HT1080 (cell line): ENCODE measurements around the gene JTB. TPM values are rescaled to one million over a fixed set of nuclear protein-coding genes. Genes with fewer than 3 reads are reported as not detected.

Experiments used
- DNase-seq: peaks from one replicate; pipeline ENCODE4 v3.0.0-alpha.2; 2015; ENCODE audit warnings: low read depth
- small RNA-seq: library from RNA; depleted of rRNA; stranded (forward); fragments of <200 nt; gene quantifications from one replicate; pipeline ENCODE3, GENCODE V24; 2014
- total RNA-seq: library from RNA; depleted of rRNA; stranded (reverse); fragments of >200 nt; shearing (Covaris generic); gene quantifications from 2 replicates; pipeline ENCODE4 v1.2.3, GENCODE V29; 2014; rRNA removed

The JTB gene
- total RNA-seq, 1 experiment from 2014 or later: 189 TPM

GRCh38 chr1:153933955-153934354 is 43.5 kb downstream of the JTB start:
- no peak for DNase-seq

GRCh38 chr1:153933430-153933829 is 44.0 kb downstream of the JTB start:
- no peak for DNase-seq

GRCh38 chr1:153932156-153933131 is 45.0 kb downstream of the JTB start:
- no peak for DNase-seq

GRCh38 chr1:153929981-153930948 is 47.2 kb downstream of the JTB start:
- no peak for DNase-seq

- no peak for DNase-seq
Observed at GRCh38 chr1:153929426-153929825, 48.0 kb downstream of the JTB start.

GRCh38 chr1:153928791-153929341 is 48.6 kb downstream of the JTB start:
- peak; percentile 45 for DNase-seq

- DNase-seq: no peak
Observed at GRCh38 chr1:153928245-153928644, 49.2 kb downstream of the JTB start.

- no peak for DNase-seq
Observed at GRCh38 chr1:153926405-153926804, 51.1 kb downstream of the JTB start.

Small RNA genes lying within 50 kb of the gene (small RNA-seq; reads per million reads assigned to genes)
- not detected for gene MIR6737

Other genes starting within 250 kb of the JTB start
- 22.1 and 22.2 TPM in 2 replicates for gene INTS3, start 249.6 kb downstream of the JTB start, total RNA-seq
- gene SLC27A3, start 202.3 kb downstream of the JTB start, total RNA-seq: 0.74 and 4.5 TPM in 2 replicates
- gene GATAD2B, start 54.7 kb downstream of the JTB start, total RNA-seq: 5.6 and 9.5 TPM in 2 replicates
- gene DENND4B, start 31.0 kb downstream of the JTB start, total RNA-seq: 15.2 and 17.6 TPM in 2 replicates
- gene CRTC2, start 19.1 kb downstream of the JTB start, total RNA-seq: 17.6 and 26.6 TPM in 2 replicates
- gene SLC39A1, start 14.1 kb downstream of the JTB start, total RNA-seq: 104 and 126 TPM in 2 replicates
- gene CREB3L4, start 9.8 kb downstream of the JTB start, total RNA-seq: 9.0 and 11.2 TPM in 2 replicates
- 33.9 and 52.3 TPM in 2 replicates for gene RAB13, start 8.7 kb upstream of the JTB start, total RNA-seq
- 1,691 and 2,292 TPM in 2 replicates for gene RPS27, start 13.1 kb upstream of the JTB start, total RNA-seq
- 0.03 TPM in 1 of 2 replicates, not detected in the other for gene NUP210L, start 177.4 kb upstream of the JTB start, total RNA-seq
- 703 and 744 TPM in 2 replicates for gene TPM3, start 214.4 kb upstream of the JTB start, total RNA-seq
- gene CFAP141, start 228.7 kb upstream of the JTB start, total RNA-seq: not detected in 2 replicates
- gene UBAP2L, start 243.3 kb upstream of the JTB start, total RNA-seq: 104 and 140 TPM in 2 replicates